ENCODE results near the gene RPA1. TPM values are rescaled to one million over a fixed set of nuclear protein-coding genes. Genes with fewer than 3 reads are reported as not detected.

The RPA1 gene
- total and polyA plus RNA-seq, 2 of the 4 experiments (the other 2 are of a cell fraction), result 38.4 to 48.2 TPM

- CTCF ChIA-PET, result no interaction called here
- no peaks in the 10 kb centered on the region for H3K79me1 ChIP-seq (ENCODE audit: low read depth in 1 of 2, low read length in 2 of 2)
- H4K91ac ChIP-seq (ENCODE audit: insufficient read depth, low read depth, low read length), result no peak overlapping the region
- H2BK5ac ChIP-seq (ENCODE audit: low read depth, low read length, poor library complexity, severe bottlenecking), result no peak overlapping the region
- no peaks in the 10 kb centered on the region for H3K9me3 ChIP-seq (ENCODE audit: control insufficient read depth, insufficient read depth, low read length)
- no peak for DNase-seq
- no peak overlapping the region for H2BK15ac ChIP-seq (ENCODE audit: low read depth, low read length)
- no peak overlapping the region for H2AFZ ChIP-seq (replicated peaks; ENCODE audit: low read length, poor library complexity)
- POLR2A ChIA-PET (ENCODE audit: unreplicated experiment), result no interaction called here
- dilution Hi-C loops (cut with HindIII; ENCODE audit: low sequenced_read_pairs, unreplicated experiment), result no loop called here
- H3K27me3 ChIP-seq (ENCODE audit: control insufficient read depth, insufficient read depth, low read length), result peaks cover 19% of the 10 kb centered on the region
- no peak overlapping the region for H3K14ac ChIP-seq (replicated peaks; ENCODE audit: low read depth, low read length)
- H3K18ac ChIP-seq (ENCODE audit: low read depth, low read length), result no peak overlapping the region
- intact Hi-C loops (cut with micrococcal nuclease), result no loop called here
- H3K4ac ChIP-seq (ENCODE audit: low read depth, low read length), result no peak overlapping the region
- in situ Hi-C loops (cut with MboI; ENCODE audit: low sequenced_read_pairs), result no loop called here
- no peak overlapping the region for H2BK120ac ChIP-seq (ENCODE audit: low read depth, low read length)
- H2AK5ac ChIP-seq (ENCODE audit: low read depth, low read length), result no peak overlapping the region
- H4K20me1 ChIP-seq (ENCODE audit: insufficient read depth, low read length), result no peaks in the 10 kb centered on the region
- H2BK20ac ChIP-seq (ENCODE audit: low read depth, low read length), result no peak overlapping the region
- H3K9me1 ChIP-seq (ENCODE audit: insufficient read depth, low read length), result 0 out of 2 replicates have a peak, but pooled peaks cover 4% of the 10 kb centered on the region
- no peak overlapping the region for H4K5ac ChIP-seq (ENCODE audit: low read depth, low read length)
- ATAC-seq (ENCODE audit: low read depth), result no peak
- BruUV-seq (replicated peaks), result no TSS peak
- H2AK9ac ChIP-seq (replicated peaks; ENCODE audit: low read depth, low read length, poor library complexity), result no peak overlapping the region
- no peaks in the 10 kb centered on the region for H3K36me3 ChIP-seq (ENCODE audit: control insufficient read depth, insufficient read depth, low read length)
- TF ChIP-seq FOS (IDR thresholded peaks at IDR 0.05; ENCODE audit: low read depth, low read length) (no peak), CEBPB (IDR thresholded peaks at IDR 0.05; ENCODE audit: low read depth, low read length) (no peak), MAZ (IDR thresholded peaks at IDR 0.05; ENCODE audit: borderline replicate concordance, low read depth, low read length) (no peak), CTCF (conservative IDR thresholded peaks at IDR 0.05; ENCODE audit: low read depth, low read length) (no peak), BHLHE40 (IDR thresholded peaks at IDR 0.05; ENCODE audit: low read depth, low read length) (no peak), ELK1 (IDR thresholded peaks at IDR 0.05; ENCODE audit: borderline replicate concordance, low read depth, low read length) (no peak), MXI1 (IDR thresholded peaks at IDR 0.05; ENCODE audit: borderline replicate concordance, low read depth, low read length) (no peak), RCOR1 (IDR thresholded peaks at IDR 0.05; ENCODE audit: insufficient replicate concordance, low read length) (no peak), POLR2A (IDR thresholded peaks at IDR 0.05; ENCODE audit: low read depth, low read length) (no peak), SMC3 (IDR thresholded peaks at IDR 0.05; ENCODE audit: low read depth, low read length) (no peak), NFE2L2 (IDR thresholded peaks at IDR 0.05; ENCODE audit: low read depth, low read length) (no peak), RFX5 (IDR thresholded peaks at IDR 0.05; ENCODE audit: low read depth, low read length) (no peak), USF2 (IDR thresholded peaks at IDR 0.05; ENCODE audit: low read depth, low read length) (no peak), RAD21 (IDR thresholded peaks at IDR 0.05; ENCODE audit: low read length) (no peak), CHD1 (IDR thresholded peaks at IDR 0.05; ENCODE audit: low read depth, low read length) (no peak), MAFK (IDR thresholded peaks at IDR 0.05; ENCODE audit: low read depth, low read length) (no peak)
- H3K23ac ChIP-seq (ENCODE audit: low read depth, low read length), result no peak overlapping the region
- H4K8ac ChIP-seq (ENCODE audit: low read depth in 2 of 2, low read length in 2 of 2), result no peak overlapping the region
- H3K56ac ChIP-seq (ENCODE audit: extremely low read depth, insufficient read depth, low read length), result no peak overlapping the region
- no peak overlapping the region for H3K4me2 ChIP-seq (ENCODE audit: low read depth, low read length)
- no peaks in the 10 kb centered on the region for H3K4me1 ChIP-seq (ENCODE audit: control insufficient read depth, insufficient read depth, low read length)
- H3K9ac ChIP-seq (ENCODE audit: low read depth, low read length), result no peak overlapping the region
- no peak overlapping the region for H3K27ac ChIP-seq (ENCODE audit: insufficient read depth, low read length)
- WGBS, 2 experiments (ENCODE audit: extremely low coverage in 2 of 2, insufficient read length in 1 of 2), result 77% methylated on average over 10 of the region's 22 CpGs; no CpG with 5 or more reads in 1 of the 2 experiments
- H3K4me3 ChIP-seq (ENCODE audit: insufficient read depth, low read depth, low read length), result no peak overlapping the region
Observed at GRCh38 chr17:1947743-1948516, 118.1 kb downstream of the RPA1 start.

All from IMR-90 (cell line).